GM12892 (cell line): ENCODE measurements around the gene CRIM1.

Experiments
- DNase-seq: peaks from one replicate; pipeline ENCODE4 v3.0.0; 2011; ENCODE audit not compliant: insufficient read length
- FAIRE-seq: peaks from 2 replicates; lab custom pipeline; 2011; peaks lifted over from hg19 to GRCh38; lab: Jason Lieb, UNC
- POLR2A ChIP-seq: IDR thresholded peaks from 2 replicates; pipeline ENCODE4 v1.6.1; 2011; ENCODE audit warnings: low read depth, low read length, control low read depth
- POLR2AphosphoS5 ChIP-seq: IDR thresholded peaks from 2 replicates; pipeline ENCODE4 v1.6.1; 2011; ENCODE audit warnings: low read depth, low read length, control low read depth
- TAF1 ChIP-seq: IDR thresholded peaks from 2 replicates; pipeline ENCODE4 v1.6.1; 2011; ENCODE audit warnings: low read depth, mild to moderate bottlenecking, control low read depth, low read length, borderline replicate concordance

CRIM1 gene

GRCh38 chr2:36597003-36597531 lies 241.5 kb downstream of the CRIM1 start:
- no peak for FAIRE-seq
- DNase-seq, result no peak
- no peak for TF ChIP-seq POLR2AphosphoS5
- no peak for TF ChIP-seq POLR2A
- TF ChIP-seq TAF1, result no peak

- DNase-seq (peak; percentile 80), FAIRE-seq (peak; percentile 36)
- TF ChIP-seq POLR2AphosphoS5, result peak; percentile 73
- TF ChIP-seq TAF1, result peak; percentile 41; the same call in 1 of the 2 replicates
- peak; percentile 78 for TF ChIP-seq POLR2A
Observed at GRCh38 chr2:36597532-36598377, 242.2 kb downstream of the CRIM1 start, which contains the start of gene FEZ2. Gene FEZ2, minus strand, starts transcription at chr2:36598168. Its CDS starts 26 bp downstream, at chr2:36598142.
